CD4-positive, alpha-beta T cell (primary cell): ENCODE results near the gene FOXD4L1. TPM values are rescaled to one million over a fixed set of nuclear protein-coding genes. Genes with fewer than 3 reads are reported as not detected.
"Not testable (repeated sequence)": the region's sequence is repeated elsewhere in the genome, so short reads cannot be mapped to it uniquely, and the experiment has no call there.

Experiments
- ATAC-seq: fragments of 200-7000 bp; cut with Tn5 transposase; one replicate; pipeline ENCODE4 v1.10.0; 2022; ENCODE audit warnings: mild to moderate bottlenecking; ENCODE audit not compliant: poor library complexity
- CTCF ChIA-PET: fragments of 350-600 bp; sonication (Branson Sonifier 250); formaldehyde crosslinking; loops from one replicate; lab custom pipeline; 2021; ENCODE audit warnings: antibody characterized with exemption, inconsistent platforms; lab: Charles Lee
- POLR2A ChIA-PET: fragments of 350-600 bp; sonication (Branson Sonifier 250); formaldehyde crosslinking; loops from one replicate; lab custom pipeline; 2021; ENCODE audit warnings: antibody characterized with exemption, inconsistent platforms; lab: Charles Lee
- DNase-seq, 14 experiments: peaks; one replicate each; pipeline ENCODE4 v3.0.0-alpha.2; 2013 to 2020; ENCODE audit warnings: mixed read lengths in 2 of 14
- H3K27ac ChIP-seq, 2 donors: one replicate each; pipeline versions ENCODE4 v1.5.1 to v1.7.0; 2013; ENCODE audit warnings: low read length in 2 of 2, low read depth in 1 of 2, mild to moderate bottlenecking in 1 of 2
- H3K27me3 ChIP-seq, 2 experiments: 1 replicate in 1 of 2; 2 replicates in 1 of 2; pipeline versions ENCODE4 v1.6.1 to v1.7.0; 2013; ENCODE audit warnings: low read length in 2 of 2, control low read depth in 1 of 2, mild to moderate bottlenecking in 1 of 2, moderate library complexity in 1 of 2; ENCODE audit not compliant: insufficient read depth in 2 of 2, control insufficient read depth in 1 of 2
- H3K36me3 ChIP-seq: one replicate; pipeline ENCODE4 v1.6.1; 2013; ENCODE audit warnings: low read length, control low read depth; ENCODE audit not compliant: insufficient read depth
- H3K4me1 ChIP-seq: one replicate; pipeline ENCODE4 v1.6.1; 2013; ENCODE audit warnings: low read length, control low read depth; ENCODE audit not compliant: insufficient read depth
- H3K4me3 ChIP-seq: one replicate; pipeline ENCODE4 v1.5.1; 2013; ENCODE audit warnings: mild to moderate bottlenecking, low read length, moderate library complexity
- H3K9me3 ChIP-seq, 2 experiments: 1 replicate in 1 of 2; 2 replicates in 1 of 2; pipeline versions ENCODE4 v1.6.1 to v1.7.0; 2013; ENCODE audit warnings: low read length in 2 of 2, mild to moderate bottlenecking in 2 of 2, control low read depth in 1 of 2, moderate library complexity in 1 of 2; ENCODE audit not compliant: control insufficient read depth in 1 of 2, insufficient read depth in 1 of 2
- H3K27ac Mint-ChIP-seq: one replicate; pipeline ENCODE4 v1.8.0; 2020; ENCODE audit warnings: mixed read lengths
- H3K27me3 Mint-ChIP-seq: one replicate; pipeline ENCODE4 v1.8.0; 2021; ENCODE audit warnings: mixed read lengths
- H3K36me3 Mint-ChIP-seq: one replicate; pipeline ENCODE4 v1.8.0; 2021; ENCODE audit warnings: low read depth, mixed read lengths
- H3K4me1 Mint-ChIP-seq: one replicate; pipeline ENCODE4 v1.8.0; 2021; ENCODE audit warnings: low read depth, mixed read lengths
- H3K4me3 Mint-ChIP-seq: one replicate; pipeline ENCODE4 v1.8.0; 2020; ENCODE audit warnings: mild to moderate bottlenecking, mixed read lengths
- H3K9me3 Mint-ChIP-seq: one replicate; pipeline ENCODE4 v1.8.0; 2020; ENCODE audit warnings: mixed read lengths
- intact Hi-C, 2 experiments: fragments of 100-400 bp; cut with DNase I in 1 of 2; cut with micrococcal nuclease in 1 of 2; formaldehyde crosslinking; loops; one replicate each; pipeline versions ENCODE4 v1.15.1 to v1.9.0; 2023 to 2025; cut with DNase I, micrococcal nuclease
- total RNA-seq, 174 experiments: library from RNA in 2 of 174; stranded (reverse) in 2 of 174; gene quantifications; one replicate each; pipeline ENCODE4 v1.2.3 and lab custom pipeline; 2021 to 2026

FOXD4L1 gene
- total RNA-seq, 2 experiments from 2014 or later = not detected

DNA sequence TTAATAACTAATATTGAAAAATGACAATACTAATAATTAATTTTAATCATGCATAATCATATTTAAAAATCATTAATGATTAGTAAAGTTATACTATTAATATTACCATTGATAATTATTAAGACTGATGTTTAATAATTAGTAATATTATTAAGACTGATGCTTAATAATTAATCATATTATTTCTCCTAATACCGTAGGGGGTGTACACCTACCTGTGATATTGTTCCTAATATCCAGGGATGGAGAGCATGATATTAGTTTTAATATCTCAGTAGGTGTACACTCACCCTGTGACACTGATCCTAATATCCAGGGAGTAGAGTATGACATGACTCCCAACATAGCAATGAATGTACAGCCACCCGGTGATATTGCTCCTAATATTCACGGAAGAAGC is 12.4 kb downstream of the FOXD4L1 start:
- H3K27ac ChIP-seq, H3K4me3 Mint-ChIP-seq, intact Hi-C loops, DNase-seq, H3K4me1 ChIP-seq, H3K36me3 Mint-ChIP-seq, H3K4me3 ChIP-seq, ATAC-seq, CTCF ChIA-PET, H3K4me1 Mint-ChIP-seq, POLR2A ChIA-PET, H3K9me3 Mint-ChIP-seq, H3K27ac Mint-ChIP-seq, H3K27me3 ChIP-seq, H3K9me3 ChIP-seq, H3K36me3 ChIP-seq: not testable (repeated sequence)
- H3K27me3 Mint-ChIP-seq = peaks cover 21% of the 10 kb centered on the region

DNA sequence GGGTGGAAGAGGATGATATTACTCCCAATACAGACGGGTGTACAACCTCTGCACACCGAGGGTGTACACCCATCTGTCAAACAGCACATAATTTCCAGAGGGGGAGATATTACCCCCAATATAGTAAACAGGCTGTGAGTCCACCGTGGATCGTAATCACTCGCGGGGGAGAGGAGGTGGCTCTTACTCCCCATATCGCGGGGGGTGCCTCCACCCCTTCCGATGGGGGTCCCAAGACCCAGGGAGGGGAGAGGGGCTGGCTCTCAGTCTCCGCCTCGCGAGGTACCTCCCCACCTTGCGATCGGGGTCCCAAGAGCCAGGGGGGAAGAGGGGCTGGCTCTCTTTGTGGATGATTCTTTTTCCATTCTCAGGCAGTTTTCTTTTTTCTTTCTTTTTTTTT is 13.4 kb downstream of the FOXD4L1 start:
- H3K4me3 ChIP-seq, DNase-seq, CTCF ChIA-PET, H3K9me3 Mint-ChIP-seq, H3K27ac Mint-ChIP-seq, H3K36me3 Mint-ChIP-seq, H3K4me1 ChIP-seq, H3K4me3 Mint-ChIP-seq, ATAC-seq, H3K4me1 Mint-ChIP-seq, POLR2A ChIA-PET, H3K27ac ChIP-seq, H3K36me3 ChIP-seq, H3K27me3 ChIP-seq, intact Hi-C loops, H3K9me3 ChIP-seq: not testable (repeated sequence)
- H3K27me3 Mint-ChIP-seq = peaks cover 21% of the 10 kb centered on the region

DNA sequence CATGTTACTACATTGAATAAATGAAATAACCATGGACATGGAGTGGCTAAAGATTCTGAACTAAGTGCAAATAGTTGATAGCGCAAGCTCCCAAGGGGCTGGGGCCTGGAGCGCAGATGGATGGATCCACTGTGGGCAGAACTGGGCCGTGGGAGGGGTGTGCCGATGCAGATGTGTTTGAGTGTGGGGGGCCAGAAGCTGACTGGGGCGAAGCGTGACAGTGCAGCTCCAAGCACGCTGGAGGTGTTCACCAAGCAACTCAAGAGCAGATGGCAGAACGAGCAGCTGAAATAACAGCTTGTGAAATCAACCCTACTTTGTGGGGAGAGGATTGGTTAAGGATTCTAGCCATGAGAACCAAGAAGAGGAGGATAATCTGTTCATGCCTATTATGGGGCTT is 17.0 kb downstream of the FOXD4L1 start:
- H3K4me1 ChIP-seq, H3K36me3 ChIP-seq, H3K27me3 Mint-ChIP-seq, H3K4me3 ChIP-seq, H3K4me3 Mint-ChIP-seq, H3K27ac Mint-ChIP-seq, CTCF ChIA-PET, H3K36me3 Mint-ChIP-seq, H3K27ac ChIP-seq, ATAC-seq, H3K27me3 ChIP-seq, POLR2A ChIA-PET, intact Hi-C loops, H3K9me3 ChIP-seq, H3K4me1 Mint-ChIP-seq, DNase-seq, H3K9me3 Mint-ChIP-seq: not testable (repeated sequence)

DNA sequence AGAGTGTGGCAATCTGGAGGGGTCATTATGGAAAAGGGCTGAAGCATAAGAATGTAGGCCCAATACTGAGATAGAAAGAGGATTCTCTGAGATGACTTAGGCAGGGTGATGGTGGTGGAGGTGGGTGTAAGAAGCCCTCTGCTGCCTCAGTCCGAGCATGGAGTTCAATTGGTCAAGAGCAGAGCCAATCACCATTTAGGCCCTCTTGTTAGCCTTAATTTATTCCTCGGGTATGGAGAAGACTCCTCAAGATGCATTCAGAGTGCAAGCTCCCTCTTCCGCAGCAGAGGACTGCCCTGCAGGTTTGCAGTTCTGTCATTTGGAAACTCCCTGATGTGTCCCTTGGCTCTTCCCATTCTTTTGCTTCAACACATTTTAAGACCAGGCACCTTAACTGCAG is 17.5 kb downstream of the FOXD4L1 start:
- H3K36me3 Mint-ChIP-seq, H3K4me3 Mint-ChIP-seq, H3K27me3 ChIP-seq, H3K4me1 ChIP-seq, H3K27ac ChIP-seq, H3K9me3 ChIP-seq, H3K27ac Mint-ChIP-seq, DNase-seq, CTCF ChIA-PET, H3K9me3 Mint-ChIP-seq, intact Hi-C loops, ATAC-seq, H3K36me3 ChIP-seq, POLR2A ChIA-PET, H3K4me3 ChIP-seq, H3K4me1 Mint-ChIP-seq, H3K27me3 Mint-ChIP-seq: not testable (repeated sequence)

DNA sequence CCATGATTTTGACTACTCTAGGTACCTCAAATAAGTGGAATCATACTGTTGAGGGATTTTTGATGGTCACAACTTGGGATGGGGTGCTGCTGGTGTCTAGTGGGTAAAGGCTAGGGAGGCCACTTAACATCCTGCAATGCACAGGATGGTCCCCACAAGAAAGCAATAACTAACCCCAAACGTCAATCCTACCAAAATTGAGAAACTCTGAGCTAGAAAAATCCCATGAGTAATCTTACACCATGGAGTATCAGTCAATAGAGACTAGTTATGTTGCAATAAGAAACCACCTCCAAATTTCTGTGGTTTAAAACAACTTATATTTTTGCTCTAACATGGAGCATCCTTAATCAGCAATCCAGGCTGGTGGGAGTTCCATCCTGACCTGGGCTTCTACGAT is 18.6 kb downstream of the FOXD4L1 start:
- H3K36me3 Mint-ChIP-seq, H3K36me3 ChIP-seq, H3K9me3 Mint-ChIP-seq, CTCF ChIA-PET, H3K4me1 Mint-ChIP-seq, H3K27ac ChIP-seq, H3K4me3 ChIP-seq, POLR2A ChIA-PET, ATAC-seq, H3K4me3 Mint-ChIP-seq, DNase-seq, H3K27me3 Mint-ChIP-seq, H3K27ac Mint-ChIP-seq, intact Hi-C loops, H3K9me3 ChIP-seq, H3K4me1 ChIP-seq, H3K27me3 ChIP-seq: not testable (repeated sequence)

DNA sequence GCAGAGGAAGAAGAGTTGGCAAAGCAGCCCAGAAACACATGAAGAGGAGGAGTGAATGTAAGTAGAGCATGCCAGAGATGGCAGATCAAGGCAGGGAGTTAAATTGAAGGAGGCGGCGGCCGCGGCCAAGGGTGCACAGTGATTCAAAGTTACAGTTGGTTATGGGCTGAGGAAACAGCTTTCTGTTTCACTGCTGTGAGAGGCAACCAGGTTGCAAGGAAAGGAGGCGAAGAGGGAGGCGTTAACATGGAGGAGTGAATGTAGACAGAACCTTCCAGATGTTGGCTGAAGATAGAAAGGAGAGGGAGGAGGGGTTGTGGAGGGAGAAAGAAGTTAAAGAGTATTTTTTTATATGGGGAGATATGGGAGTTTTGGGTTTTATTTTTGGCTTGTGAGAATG is 22.4 kb downstream of the FOXD4L1 start:
- H3K27ac Mint-ChIP-seq, H3K27me3 ChIP-seq, H3K9me3 ChIP-seq, H3K36me3 Mint-ChIP-seq, H3K4me1 ChIP-seq, CTCF ChIA-PET, H3K4me1 Mint-ChIP-seq, H3K4me3 ChIP-seq, ATAC-seq, intact Hi-C loops, POLR2A ChIA-PET, H3K4me3 Mint-ChIP-seq, H3K27me3 Mint-ChIP-seq, H3K36me3 ChIP-seq, H3K27ac ChIP-seq, DNase-seq, H3K9me3 Mint-ChIP-seq: not testable (repeated sequence)

DNA sequence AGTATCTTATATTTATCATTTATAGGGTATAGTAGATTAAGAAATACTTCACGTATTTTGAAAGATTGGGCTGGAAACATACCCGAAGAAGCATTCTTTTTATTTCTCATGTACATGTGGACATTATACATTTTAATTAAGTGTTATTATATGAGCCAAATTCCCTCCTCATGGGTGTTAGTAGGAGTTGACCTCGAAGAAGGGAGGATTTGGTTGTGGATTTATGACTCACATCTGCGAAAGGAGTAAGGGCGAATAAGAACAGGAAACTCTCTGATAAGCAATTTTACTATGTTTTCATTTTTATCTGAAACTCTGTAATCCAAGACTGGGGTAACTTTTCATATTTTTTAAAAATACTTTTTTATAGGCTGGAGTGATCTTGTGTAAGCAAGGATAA is 23.0 kb downstream of the FOXD4L1 start:
- DNase-seq, H3K27ac Mint-ChIP-seq, H3K27me3 Mint-ChIP-seq, ATAC-seq, H3K9me3 ChIP-seq, H3K27ac ChIP-seq, H3K4me1 Mint-ChIP-seq, H3K36me3 Mint-ChIP-seq, H3K4me3 ChIP-seq, POLR2A ChIA-PET, H3K27me3 ChIP-seq, intact Hi-C loops, H3K9me3 Mint-ChIP-seq, H3K4me3 Mint-ChIP-seq, H3K4me1 ChIP-seq, CTCF ChIA-PET, H3K36me3 ChIP-seq: not testable (repeated sequence)
